NCI-H510A treated with DMSO at 0.1 percent for 48 hours (cell line): ENCODE results near the gene PHC3.
"Not testable (repeated sequence)": the region's sequence is repeated elsewhere in the genome, so short reads cannot be mapped to it uniquely, and the experiment has no call there.

Experiments used
- DNase-seq: peaks from one replicate; lab custom pipeline; 2025; lab: John Stamatoyannopoulos, UW

PHC3 gene

DNA sequence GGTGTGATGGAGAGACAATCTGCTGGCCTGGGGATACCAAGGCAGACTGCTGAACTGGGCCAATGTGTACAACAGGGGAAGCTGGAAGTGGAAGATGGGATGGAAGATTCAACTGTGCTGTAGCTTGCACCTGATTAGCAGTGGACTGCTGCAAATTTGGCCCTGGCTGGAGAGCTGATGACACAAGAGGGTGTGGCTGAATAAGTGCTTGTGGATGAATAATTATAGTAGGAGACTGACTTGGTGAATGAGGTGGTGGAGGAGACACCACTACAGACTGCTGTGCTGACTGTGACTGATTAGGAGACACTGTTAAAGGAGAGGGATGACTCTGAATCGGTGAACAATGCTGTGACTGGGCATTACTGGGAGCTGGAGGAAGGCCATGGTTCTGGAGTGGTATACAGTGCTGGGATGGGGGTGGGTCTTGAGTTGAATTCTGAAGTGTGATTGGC, 52.5 kb downstream of the PHC3 start:
- DNase-seq, result no peak

DNA sequence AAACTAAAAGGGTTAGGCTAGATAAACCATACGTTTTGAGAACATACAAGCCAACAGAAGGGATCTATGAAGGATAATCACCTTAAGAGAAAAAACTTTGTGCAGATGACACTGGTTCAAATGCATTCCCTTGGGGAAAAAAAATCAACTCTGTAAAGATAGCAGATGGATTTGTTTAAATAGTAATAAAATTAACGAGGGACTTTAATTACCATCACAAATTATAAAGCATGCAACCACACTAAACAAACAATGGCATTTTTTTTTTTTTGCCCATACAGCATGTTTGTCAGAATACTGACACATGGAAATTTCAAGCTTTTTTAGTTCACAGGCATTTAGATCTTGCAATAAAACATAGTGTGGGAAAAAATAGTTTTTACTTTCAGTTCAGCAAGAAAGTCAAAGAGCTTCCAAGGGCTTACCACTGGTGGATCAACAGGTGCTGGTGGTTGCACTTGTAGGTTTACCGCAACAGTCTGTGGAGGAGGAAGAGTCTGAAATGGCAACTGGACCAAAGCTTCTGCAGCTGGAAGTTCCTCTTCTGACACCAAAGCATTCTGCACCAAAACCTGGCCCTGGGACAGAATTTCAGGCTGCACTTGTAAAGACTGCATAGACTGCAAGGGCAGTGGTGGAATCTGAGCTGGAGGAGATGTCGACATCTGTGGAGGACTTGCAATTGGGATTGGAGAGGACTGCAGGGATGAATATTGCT, 53.1 kb downstream of the PHC3 start:
- DNase-seq, result no peak

DNA sequence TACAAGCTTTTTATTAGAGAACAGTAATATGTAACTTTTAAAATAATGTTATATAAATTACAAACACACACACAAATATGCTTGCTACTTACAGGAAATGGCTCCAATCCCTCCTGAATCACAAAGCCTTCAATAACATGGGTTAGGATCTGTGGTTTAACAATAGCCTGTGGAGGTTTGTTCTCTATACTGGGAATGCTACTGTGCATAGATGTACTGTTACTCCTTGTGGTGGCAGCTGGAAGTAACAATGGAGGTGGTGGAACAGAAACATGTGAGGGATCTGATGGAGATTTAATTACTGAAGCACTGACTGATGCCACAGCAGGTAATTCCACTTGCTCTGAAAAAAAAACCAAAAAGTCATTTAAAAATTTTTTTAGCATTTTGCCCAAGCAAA, 64.4 kb downstream of the PHC3 start:
- DNase-seq, result no peak

DNA sequence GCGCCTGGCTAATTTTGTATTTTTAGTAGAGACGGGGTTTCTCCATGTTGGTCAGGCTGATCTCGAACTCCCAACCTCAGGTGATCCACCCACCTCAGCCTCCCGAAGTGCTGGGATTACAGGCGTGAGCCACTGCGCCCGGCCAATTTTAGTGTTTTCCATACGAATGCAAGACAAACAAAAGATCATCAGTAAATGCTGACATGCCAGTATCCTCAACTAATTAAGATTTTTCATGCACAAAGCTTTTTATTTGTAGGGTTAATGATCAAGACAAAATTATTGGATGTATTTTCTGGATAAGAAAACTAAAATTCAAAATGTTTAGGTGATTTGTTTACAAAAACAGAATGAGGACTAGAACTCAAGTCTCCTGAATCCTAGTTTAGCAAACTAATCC, 67.4 kb downstream of the PHC3 start:
- not testable (repeated sequence) for DNase-seq

DNA sequence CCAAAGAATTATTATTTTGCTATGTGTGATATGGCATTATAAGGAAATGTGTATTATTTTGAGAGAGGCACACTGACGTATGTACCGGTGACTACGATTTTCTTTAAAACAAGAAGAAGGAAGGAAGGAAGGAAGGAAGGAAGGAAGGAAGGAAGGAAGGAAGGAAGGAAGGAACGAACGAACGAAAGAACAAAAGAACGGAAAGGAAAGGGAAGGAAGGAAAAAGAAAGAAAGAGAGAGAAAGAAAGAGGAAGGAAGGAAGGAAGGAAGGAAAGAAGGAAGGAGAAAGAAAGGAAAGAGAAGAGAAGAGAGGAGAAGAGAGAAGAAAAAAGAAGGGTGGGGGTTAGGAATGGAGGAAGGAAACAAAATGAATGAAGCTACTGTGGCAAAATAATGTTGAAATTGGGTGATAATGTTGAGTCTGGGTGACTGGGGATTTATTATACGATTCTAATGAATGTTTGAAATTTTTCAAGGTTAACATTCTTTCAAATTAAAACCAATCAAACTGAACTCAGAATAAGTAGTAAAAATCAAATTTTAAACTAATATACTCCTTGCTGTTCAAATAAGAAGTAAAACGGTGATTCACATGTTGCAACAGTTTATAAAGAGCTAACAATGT, 70.3 kb downstream of the PHC3 start:
- no peak for DNase-seq

DNA sequence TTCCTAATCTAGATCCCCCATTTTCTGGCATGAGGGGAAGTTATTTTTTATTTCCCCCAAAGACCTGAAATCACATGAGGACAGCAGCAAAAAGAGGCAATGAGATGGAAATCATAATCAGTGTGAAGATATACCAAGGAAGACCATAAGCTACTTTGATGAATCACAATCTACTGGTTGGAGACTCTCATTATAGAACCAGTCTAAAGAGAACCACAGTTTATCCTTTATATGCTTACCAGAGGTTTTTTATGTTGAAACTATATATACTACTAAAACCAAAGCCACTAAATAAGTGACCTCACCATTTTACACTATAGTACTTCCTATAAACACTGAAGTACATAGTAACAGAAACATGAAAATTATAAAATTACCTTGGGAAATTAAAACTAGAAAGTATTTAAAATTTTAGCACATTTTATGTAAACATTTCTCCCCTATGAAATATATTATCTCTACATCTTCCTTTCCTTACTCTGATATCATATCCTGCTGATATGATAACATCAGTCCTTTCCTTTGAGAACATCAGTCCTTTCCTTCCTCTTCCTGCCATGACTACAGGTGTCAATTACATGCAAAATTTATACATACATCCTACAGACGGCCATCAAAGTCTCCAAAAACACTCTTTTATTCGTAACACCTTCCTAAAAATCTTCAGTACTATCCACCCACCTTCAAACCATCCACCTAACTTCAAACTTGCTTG, 71.8 kb downstream of the PHC3 start:
- no peak for DNase-seq

DNA sequence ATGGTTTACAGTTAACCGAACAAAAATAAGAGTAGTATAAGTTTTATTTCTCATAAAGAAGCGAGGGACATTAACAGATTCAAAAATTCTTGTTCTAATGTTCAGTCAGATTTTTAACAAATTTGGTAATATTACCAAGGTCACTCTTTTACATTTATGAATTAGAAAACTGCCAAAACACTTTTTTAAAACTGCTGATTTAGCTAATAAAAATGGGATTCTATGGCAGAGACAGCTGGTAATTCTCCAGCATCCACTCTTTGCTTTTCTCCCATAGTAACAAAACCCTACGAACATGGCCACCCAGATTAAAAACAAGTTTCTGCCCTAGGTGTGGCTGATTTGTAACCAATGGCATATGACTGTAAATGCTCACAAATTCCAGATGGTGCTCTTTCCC, 72.6 kb downstream of the PHC3 start:
- no peak for DNase-seq

DNA sequence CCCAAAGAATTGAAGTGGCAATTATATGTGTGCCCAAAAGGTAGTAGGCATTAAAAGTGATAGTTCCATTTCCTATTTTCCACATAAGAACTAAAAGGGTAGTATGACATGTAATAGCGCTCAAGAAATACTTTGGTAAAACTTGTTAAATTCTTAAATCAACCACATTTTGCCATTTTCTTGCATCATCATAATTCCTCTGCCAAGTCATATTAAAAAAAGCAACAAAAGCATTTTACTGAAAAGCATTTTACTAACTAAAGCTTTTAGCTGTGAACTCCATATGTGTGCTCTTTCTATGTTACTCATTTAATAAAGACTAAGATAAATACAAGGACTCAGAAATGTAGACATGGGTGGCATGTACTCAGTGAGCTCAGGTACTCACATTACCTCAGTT, 73.6 kb downstream of the PHC3 start:
- no peak for DNase-seq

DNA sequence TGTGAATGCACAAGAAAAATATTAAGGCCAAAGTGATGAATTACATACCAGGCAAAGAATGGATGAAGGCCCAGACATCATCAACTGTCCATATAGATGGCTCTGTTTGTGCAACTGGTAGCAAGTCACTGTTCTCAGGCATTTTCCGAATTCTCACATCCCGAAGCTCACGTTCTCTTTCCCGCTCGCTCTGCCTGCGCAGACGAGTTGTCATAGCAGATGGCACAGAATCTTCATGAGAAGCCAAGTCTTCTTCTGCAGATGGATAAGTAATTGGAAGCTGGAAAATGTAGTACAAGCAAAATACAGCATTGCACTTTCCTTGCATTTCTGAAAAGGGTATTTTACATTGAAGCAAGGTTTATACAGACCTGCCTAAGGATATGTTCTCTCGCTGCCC, 79.1 kb downstream of the PHC3 start:
- DNase-seq, result no peak

DNA sequence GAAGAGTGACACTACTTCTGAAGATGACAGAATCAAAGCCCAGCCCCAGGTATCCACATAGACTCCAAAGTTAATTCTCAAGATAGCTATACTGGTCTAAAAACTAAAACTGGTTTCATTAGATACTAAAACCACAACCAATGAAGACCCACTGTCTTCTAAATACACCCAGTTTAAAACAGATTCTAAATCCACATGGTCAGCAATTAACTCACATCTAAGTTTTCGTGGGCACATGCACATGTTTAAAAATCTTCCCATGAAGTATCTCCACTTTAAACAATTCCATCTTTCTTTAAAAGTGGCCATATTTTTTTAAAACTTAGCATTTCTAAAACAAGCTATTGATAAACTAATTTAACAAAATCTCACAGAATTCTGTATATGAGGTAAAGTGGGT, 80.6 kb downstream of the PHC3 start:
- DNase-seq, result no peak

DNA sequence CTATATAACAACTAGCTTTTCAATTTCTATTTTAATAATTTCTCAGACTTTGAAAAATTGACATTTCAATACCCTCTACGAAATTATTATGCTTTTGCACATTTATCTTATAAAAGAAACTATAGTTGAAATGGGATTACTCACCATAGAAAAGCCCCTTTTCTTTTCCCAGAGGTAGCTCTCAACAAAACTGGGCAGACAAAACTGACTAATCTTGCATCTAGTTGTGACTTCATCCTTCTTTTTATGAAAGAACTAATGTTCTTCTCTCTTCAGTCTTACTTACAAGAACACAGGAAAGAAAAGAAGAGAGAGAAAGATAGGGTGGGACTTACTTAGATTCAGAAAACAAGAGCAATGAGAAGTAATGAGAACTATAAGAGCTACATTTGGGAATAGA, 82.8 kb downstream of the PHC3 start:
- no peak for DNase-seq

DNA sequence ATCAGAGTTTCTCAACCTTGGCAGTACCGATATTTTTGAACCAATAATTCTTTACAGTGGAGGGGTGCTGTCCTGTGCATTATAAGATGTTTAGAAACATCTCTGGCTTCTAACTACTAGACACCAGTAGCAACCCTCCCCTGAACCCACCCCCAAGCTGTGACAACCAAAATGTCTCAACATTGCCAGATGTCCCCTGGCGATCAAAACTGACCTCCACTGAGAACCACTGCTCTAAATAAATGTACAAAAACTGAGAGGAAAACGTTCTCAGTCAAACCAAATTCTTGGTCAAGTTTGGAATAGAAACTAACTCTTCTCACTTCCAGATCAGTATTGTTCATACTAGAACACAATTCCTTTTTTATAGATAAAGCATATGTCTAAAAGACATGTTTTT, 85.2 kb downstream of the PHC3 start:
- no peak for DNase-seq

DNA sequence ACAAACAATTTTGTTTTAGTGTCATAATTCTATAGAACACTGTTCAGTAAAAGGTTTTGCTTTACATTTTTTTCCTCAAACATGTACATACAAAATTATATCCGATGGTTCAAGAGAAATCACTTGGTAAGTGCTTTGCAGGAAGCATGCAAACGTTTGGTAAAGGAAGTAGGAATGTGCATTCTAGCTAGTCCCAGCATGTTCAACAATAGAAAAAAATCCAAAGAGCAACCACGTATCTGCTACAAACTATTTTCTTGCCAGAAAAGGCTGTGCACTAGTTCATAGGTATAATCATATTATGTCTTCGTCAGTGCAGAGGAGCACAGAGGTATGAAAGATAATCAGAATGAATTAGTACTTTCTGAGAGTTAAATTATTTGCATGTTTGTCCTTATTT, 85.8 kb downstream of the PHC3 start:
- DNase-seq, result no peak

DNA sequence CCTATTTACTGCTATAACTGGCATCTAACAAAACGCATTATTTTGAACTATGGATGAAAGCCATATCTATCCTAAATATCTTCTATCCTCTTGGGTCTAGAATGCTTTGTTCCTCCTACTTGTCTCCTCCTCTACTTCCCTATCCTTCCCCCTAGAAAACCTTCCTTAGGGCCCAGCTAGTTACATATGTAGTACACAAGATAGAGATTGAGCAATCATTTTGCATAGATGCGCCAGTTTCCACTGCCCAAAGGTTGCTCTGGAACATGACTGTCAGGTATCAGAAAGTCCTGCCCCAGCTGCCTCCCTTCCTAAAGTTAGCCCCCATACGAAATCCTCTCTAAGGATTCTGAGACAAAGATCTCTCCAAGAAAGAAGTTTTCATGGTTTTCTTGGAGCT, 88.6 kb downstream of the PHC3 start:
- no peak for DNase-seq

DNA sequence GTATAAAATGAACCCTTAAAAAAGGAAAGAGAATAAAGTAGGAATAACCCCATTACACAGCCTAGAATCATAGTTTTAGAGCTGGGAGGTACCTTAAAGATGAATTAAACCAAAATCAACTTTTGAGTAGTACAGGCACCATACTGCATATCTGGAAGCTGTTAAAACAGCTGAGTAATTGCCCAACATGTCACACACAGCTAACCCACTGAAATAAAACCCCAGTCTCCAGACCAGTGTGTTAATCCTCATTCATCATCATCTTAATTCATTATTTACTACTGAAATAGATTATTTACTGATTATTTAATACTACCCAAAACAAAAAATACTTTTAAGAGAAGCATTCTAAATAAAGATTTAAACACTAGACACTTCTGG, 90.9 kb downstream of the PHC3 start:
- no peak for DNase-seq

DNA sequence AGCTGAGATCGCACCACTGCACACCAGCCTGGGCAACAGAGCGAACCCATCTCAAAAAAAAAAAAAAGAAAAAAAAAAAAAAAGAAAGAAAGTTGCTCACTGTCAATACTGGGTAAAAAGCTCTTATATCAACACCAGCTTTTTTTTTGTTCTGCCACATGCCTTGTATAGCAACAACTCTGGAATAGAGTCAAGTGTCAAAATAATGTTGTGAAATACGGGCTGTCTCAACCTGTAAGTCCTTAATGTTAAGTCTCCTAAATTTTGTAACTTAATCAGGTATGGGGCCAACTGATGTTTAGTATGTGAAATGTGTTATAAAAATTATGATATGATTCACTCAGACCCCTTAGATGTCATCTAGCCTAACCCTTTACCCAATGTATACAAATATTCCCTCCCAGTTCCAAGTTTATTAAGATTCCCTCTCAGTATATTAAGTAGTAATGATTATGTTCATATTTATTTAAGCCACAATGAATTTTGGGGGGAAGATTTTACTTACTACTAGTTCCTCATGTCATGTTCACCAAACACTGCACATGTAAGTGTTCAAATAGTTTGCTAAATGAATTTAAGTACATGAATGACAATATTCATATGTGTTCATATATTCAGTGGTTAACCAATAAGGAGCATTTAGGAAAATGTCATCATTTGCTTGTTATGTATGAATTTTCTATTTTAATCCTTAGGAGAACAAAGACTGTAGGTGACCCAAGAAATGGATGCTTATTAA, 91.5 kb downstream of the PHC3 start:
- no peak for DNase-seq

DNA sequence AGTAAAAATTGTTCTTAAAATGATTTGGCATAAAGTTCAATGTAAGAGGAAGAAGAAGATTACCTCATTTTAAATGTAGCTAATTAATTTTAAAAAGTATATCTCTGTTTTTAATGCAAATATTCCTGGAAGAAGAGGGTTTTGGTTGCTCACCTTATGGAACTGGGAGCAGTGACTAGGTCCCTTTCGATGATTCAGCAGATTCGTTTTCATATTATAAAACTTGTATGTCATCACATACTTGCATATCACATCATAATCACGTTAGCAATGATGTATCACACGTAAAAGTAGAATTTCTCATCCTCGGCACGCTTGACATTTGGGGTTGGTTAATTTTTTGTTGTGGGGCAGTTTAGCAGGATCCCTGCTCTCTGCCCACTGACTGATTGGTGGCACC, 96.1 kb downstream of the PHC3 start:
- DNase-seq, result no peak

DNA sequence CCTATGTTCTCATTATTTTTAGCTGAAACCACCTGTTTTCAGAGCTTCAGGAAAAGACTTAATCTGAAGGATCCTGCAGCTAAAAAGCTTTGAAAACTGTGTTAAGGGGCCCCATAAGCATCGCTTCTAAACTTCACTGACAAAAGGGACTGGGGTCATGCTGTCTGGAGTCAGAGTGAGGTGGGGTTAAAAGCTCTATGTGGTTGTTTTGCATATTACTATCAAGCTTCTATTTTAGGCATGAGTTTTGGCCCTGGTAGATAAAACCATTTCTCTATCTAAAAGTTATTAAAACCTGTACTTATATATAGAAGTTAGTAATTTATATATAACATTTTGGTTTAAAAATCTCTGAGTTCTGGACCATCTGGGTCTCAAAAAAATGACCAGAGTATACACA, 98.2 kb downstream of the PHC3 start:
- no peak for DNase-seq

DNA sequence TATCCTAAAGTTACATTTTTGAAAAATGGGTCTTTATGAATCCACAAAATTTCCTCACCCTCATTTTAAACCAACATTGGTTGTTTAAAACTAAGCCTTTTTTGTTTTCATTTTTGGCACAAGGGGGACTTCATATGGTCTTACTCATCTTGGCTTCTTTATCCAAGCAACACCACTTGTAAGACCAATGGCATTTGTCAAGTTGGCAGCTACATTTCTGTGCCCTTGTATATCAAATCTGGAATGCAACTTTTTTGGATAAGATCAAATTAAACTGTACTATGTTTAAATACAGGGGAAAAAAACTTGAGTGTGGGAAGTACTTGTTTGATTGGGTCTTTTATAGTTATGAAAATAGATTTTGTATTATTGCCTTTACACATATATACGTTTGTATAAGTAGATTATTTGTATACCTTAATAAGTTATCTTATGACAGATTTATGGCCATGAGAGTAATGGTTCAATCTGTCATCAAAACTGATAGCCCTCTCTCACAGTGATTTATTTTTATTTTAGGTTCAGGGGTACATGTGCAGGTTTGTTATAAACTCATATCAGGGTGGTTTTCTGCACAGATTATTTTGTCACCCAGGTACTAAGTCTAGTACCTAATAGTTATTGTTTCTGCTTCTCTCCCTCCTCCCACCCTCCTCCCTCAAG, 100.3 kb downstream of the PHC3 start:
- DNase-seq, result no peak

DNA sequence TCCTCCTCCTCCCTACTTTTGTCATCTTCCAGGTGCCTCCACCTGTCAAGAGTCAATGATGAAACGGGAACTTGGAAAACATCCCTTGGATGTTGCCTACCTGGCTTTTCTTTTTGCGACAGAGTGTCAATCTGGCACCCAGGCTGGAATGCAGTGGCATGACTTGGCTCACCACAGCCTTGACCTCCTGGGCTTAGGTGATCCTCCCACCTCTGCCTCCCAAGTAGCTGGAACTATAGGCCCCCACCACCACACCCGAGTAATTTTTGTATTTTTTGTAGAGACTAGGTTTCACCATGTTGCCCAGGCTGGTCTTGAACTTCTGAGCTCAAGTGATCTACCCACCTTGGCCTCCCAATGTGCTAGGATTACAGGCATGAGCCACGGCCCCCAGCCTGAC, 100.9 kb downstream of the PHC3 start:
- DNase-seq, result no peak

DNA sequence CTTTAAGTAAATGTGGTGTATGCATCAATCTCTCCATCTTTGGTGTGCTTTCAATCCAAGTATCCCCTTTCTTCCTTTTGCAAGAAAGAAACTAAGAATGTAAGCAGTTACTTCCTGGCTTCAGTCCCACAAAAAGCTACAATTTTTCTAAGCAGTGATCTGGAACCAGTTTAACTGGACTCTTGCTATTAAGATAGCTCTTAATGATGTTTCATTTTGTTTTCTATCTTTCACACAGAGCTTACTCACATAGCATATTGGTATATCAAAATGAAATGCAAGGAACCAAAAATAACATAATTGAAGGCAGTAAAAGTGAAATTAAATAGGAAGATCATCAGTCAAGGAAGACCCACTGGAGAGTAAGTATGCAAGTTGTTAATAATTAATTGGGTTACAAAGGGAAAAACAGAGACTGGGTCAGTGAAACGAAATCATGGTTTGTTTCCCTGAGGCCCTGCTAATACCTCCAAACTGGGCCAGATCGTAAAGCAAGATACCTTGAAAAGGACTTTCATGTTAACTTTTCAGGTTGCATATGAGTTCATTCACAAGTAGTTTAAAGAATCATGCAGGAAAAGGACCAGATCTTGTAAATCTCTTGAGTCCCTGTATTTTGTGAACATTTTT, 101.9 kb downstream of the PHC3 start:
- DNase-seq, result no peak
